CD4-positive, alpha-beta T cell treated with Interleukin-17A for 1 hour (primary cell): Measurements from ENCODE around the gene LHFPL3.
A peak's percentile ranks its signal among the peaks of the same experiment; 100 is the strongest.

ENCODE experiments used
- DNase-seq: peaks from one replicate; pipeline ENCODE4 v3.0.0-alpha.2; 2020

Gene LHFPL3

GRCh38 chr7:104943502-104944343 lies 615.3 kb downstream of the LHFPL3 start:
- peak; percentile 85 for DNase-seq

- DNase-seq, result no peak
Observed at GRCh38 chr7:104945599-104945956, 617.2 kb downstream of the LHFPL3 start.

- DNase-seq, result no peak
Observed at GRCh38 chr7:104946338-104946737, 617.9 kb downstream of the LHFPL3 start.

- no peak for DNase-seq
Observed at GRCh38 chr7:104950006-104950405, 621.6 kb downstream of the LHFPL3 start.

GRCh38 chr7:104950754-104951153 lies 622.4 kb downstream of the LHFPL3 start:
- DNase-seq, result no peak

- no peak for DNase-seq
Observed at GRCh38 chr7:104951546-104951945, 623.1 kb downstream of the LHFPL3 start.

GRCh38 chr7:104955276-104955675 lies 626.9 kb downstream of the LHFPL3 start:
- no peak for DNase-seq
